ENCODE results near the gene JMJD4.

GRCh38 chr1:227775841-227776240, 40.7 kb upstream of the JMJD4 start:
- TF ChIP-seq POLR2AphosphoS5 (IDR thresholded peaks at IDR 0.05; ENCODE audit: borderline replicate concordance, low read depth, low read length): no peak
- TF ChIP-seq EZH2 (IDR thresholded peaks at IDR 0.05): no peak

Data from SK-N-MC (cell line).